Hematopoietic multipotent progenitor cell treated with erythropoietin and hydrocortisone succinate and interleukin-3 and kit ligand, for 4 days (in vitro differentiated cells): ENCODE data around the gene DHX35.
"Not testable (repeated sequence)": the region's sequence is repeated elsewhere in the genome, so short reads cannot be mapped to it uniquely, and the experiment has no call there.

Experiments
- DNase-seq: peaks from one replicate; pipeline ENCODE4 v3.0.0-alpha.2; 2015

DHX35 gene

GRCh38 chr20:38982291-38982690 lies 20.1 kb downstream of the DHX35 start:
- no peak for DNase-seq

GRCh38 chr20:38985060-38985459 lies 22.9 kb downstream of the DHX35 start:
- DNase-seq, result no peak

GRCh38 chr20:38985603-38986170 lies 23.5 kb downstream of the DHX35 start:
- no peak for DNase-seq

GRCh38 chr20:38986663-38987062 lies 24.5 kb downstream of the DHX35 start:
- no peak for DNase-seq

- DNase-seq, result no peak
Measured at GRCh38 chr20:38987777-38988176, 25.6 kb downstream of the DHX35 start.

GRCh38 chr20:38990728-38991127 lies 28.6 kb downstream of the DHX35 start:
- no peak for DNase-seq

GRCh38 chr20:38991814-38992704 lies 29.9 kb downstream of the DHX35 start:
- no peak for DNase-seq

- no peak for DNase-seq
Measured at GRCh38 chr20:38995536-38996044, 33.4 kb downstream of the DHX35 start.

GRCh38 chr20:38996866-38997265 lies 34.7 kb downstream of the DHX35 start:
- not testable (repeated sequence) for DNase-seq

GRCh38 chr20:38997622-38998021 lies 35.5 kb downstream of the DHX35 start:
- DNase-seq, result peak; percentile 74

- DNase-seq, result no peak
Measured at GRCh38 chr20:38999217-38999616, 37.1 kb downstream of the DHX35 start.

- no peak for DNase-seq
Measured at GRCh38 chr20:38999965-39000910, 38.1 kb downstream of the DHX35 start.

GRCh38 chr20:39004508-39004907 lies 42.4 kb downstream of the DHX35 start:
- DNase-seq, result peak; percentile 4

GRCh38 chr20:39009348-39009747 lies 47.2 kb downstream of the DHX35 start:
- peak; percentile 2 for DNase-seq

- DNase-seq, result no peak
Measured at GRCh38 chr20:39010496-39010895, 48.4 kb downstream of the DHX35 start.

- DNase-seq, result no peak
Measured at GRCh38 chr20:39013662-39014109, 51.5 kb downstream of the DHX35 start.

- DNase-seq, result no peak
Measured at GRCh38 chr20:39016041-39016440, 53.9 kb downstream of the DHX35 start.

GRCh38 chr20:39016506-39016905 lies 54.4 kb downstream of the DHX35 start:
- DNase-seq, result no peak

- DNase-seq, result no peak
Measured at GRCh38 chr20:39019027-39019426, 56.9 kb downstream of the DHX35 start.

GRCh38 chr20:39019805-39020325 lies 57.7 kb downstream of the DHX35 start:
- no peak for DNase-seq

GRCh38 chr20:39021748-39022147 lies 59.6 kb downstream of the DHX35 start:
- no peak for DNase-seq

- peak; percentile 16 for DNase-seq
Measured at GRCh38 chr20:39025883-39026282, 63.7 kb downstream of the DHX35 start.

GRCh38 chr20:39029364-39029763 lies 67.2 kb downstream of the DHX35 start:
- DNase-seq, result no peak
